SU-DHL-6 (cell line): ENCODE data around the gene GNG7.

Experiments
- H2AFZ ChIP-seq: fragments of 200-600 bp; sonication (generic); 2 replicates; pipeline ENCODE4 v1.6.1; 2014; ENCODE audit warnings: low read depth, mild to moderate bottlenecking, moderate library complexity, mixed read lengths, antibody characterized with exemption, low read length; ENCODE audit not compliant: severe bottlenecking
- H3F3A ChIP-seq: fragments of 200-600 bp; shearing (Covaris generic); 2 replicates; pipeline ENCODE4 v1.6.0; 2016; ENCODE audit warnings: antibody characterized with exemption, mild to moderate bottlenecking; ENCODE audit not compliant: insufficient read depth
- H3K27ac ChIP-seq: fragments of 200-600 bp; sonication (generic); 2 replicates; pipeline ENCODE4 v1.5.1; 2016; ENCODE audit warnings: low read depth, mild to moderate bottlenecking, low read length, moderate library complexity, mixed read lengths
- H3K27me3 ChIP-seq: fragments of 200-600 bp; sonication (generic), shearing (Covaris generic); 2 replicates; pipeline ENCODE4 v1.6.0; 2014; ENCODE audit warnings: mild to moderate bottlenecking, low read length
- H3K36me3 ChIP-seq: fragments of 200-600 bp; sonication (generic); 2 replicates; pipeline ENCODE4 v1.6.1; 2014; ENCODE audit warnings: mild to moderate bottlenecking, low read length, mixed read lengths
- H3K4me2 ChIP-seq: fragments of 300-600, 200-600 bp; shearing (Covaris generic), sonication (generic); 2 replicates; pipeline ENCODE4 v1.6.0; 2014; ENCODE audit warnings: low read length, low read depth, mild to moderate bottlenecking; ENCODE audit not compliant: poor library complexity, severe bottlenecking
- H3K4me3 ChIP-seq: fragments of 200-600 bp; sonication (generic); 2 replicates; pipeline ENCODE4 v1.5.1; 2014; ENCODE audit warnings: antibody characterized with exemption, low read length, mild to moderate bottlenecking, mixed read lengths; ENCODE audit not compliant: insufficient read depth, poor library complexity, severe bottlenecking
- H3K79me2 ChIP-seq: fragments of 200-600 bp; sonication (generic); 2 replicates; pipeline ENCODE4 v1.6.1; 2014; ENCODE audit warnings: mild to moderate bottlenecking, low read length, moderate library complexity; ENCODE audit not compliant: insufficient read depth
- H3K9ac ChIP-seq: fragments of 200-600 bp; sonication (generic); 2 replicates; pipeline ENCODE4 v1.7.0; 2014; ENCODE audit warnings: mild to moderate bottlenecking, low read length
- H3K9me2 ChIP-seq: fragments of 200-600 bp; sonication (generic); replicated peaks from 2 replicates; pipeline ENCODE4 v1.6.1; 2014; ENCODE audit warnings: low read length; ENCODE audit not compliant: insufficient read depth
- H3K9me3 ChIP-seq: fragments of 200-600 bp; sonication (generic); 2 replicates; pipeline ENCODE4 v1.6.1; 2014; ENCODE audit warnings: low read length, mixed read lengths; ENCODE audit not compliant: insufficient read depth
- H4K20me1 ChIP-seq: fragments of 200-600 bp; sonication (generic); 2 replicates; pipeline ENCODE4 v1.6.1; 2014; ENCODE audit warnings: low read depth, mild to moderate bottlenecking, antibody characterized with exemption, low read length, moderate library complexity, mixed read lengths
- CTCF ChIP-seq: fragments of 200-600 bp; sonication (generic); IDR thresholded peaks from one replicate; pipeline ENCODE4 v1.5.1; 2017; ENCODE audit warnings: antibody characterized with exemption, mild to moderate bottlenecking, low read length, moderate library complexity; ENCODE audit not compliant: insufficient read depth, poor library complexity, severe bottlenecking
- EZH2phosphoT487 ChIP-seq: fragments of 200-600 bp; sonication (generic), shearing (Covaris generic); conservative IDR thresholded peaks from 2 replicates; pipeline ENCODE4 v1.6.1; 2018; ENCODE audit warnings: mild to moderate bottlenecking, antibody characterized with exemption, low read length, moderate library complexity, mixed read lengths

GNG7 gene

GRCh38 chr19:2600914-2601870, 101.3 kb downstream of the GNG7 start:
- Histone ChIP-seq H3K4me3 (no peak overlapping the region), H3F3A (no peaks in the 10 kb centered on the region), H3K9ac (no peak overlapping the region), H4K20me1 (no peaks in the 10 kb centered on the region), H3K9me3 (no peaks in the 10 kb centered on the region), H3K4me2 (no peak overlapping the region), H3K27me3 (no peaks in the 10 kb centered on the region), H3K27ac (no peak overlapping the region), H3K36me3 (no peaks in the 10 kb centered on the region), H2AFZ (no peak overlapping the region), H3K79me2 (no peaks in the 10 kb centered on the region), H3K9me2 (no peaks in the 10 kb centered on the region)
- TF ChIP-seq CTCF (no peak), EZH2phosphoT487 (no peak)

- Histone ChIP-seq H3K9me3 (no peaks in the 10 kb centered on the region), H3K4me2 (no peak overlapping the region), H3F3A (no peaks in the 10 kb centered on the region), H3K4me3 (no peak overlapping the region), H3K36me3 (no peaks in the 10 kb centered on the region), H2AFZ (no peak overlapping the region), H3K27ac (no peak overlapping the region), H3K9me2 (no peaks in the 10 kb centered on the region), H3K27me3 (0 out of 2 replicates have a peak, but pooled peaks cover 3% of the 10 kb centered on the region), H3K9ac (no peak overlapping the region), H3K79me2 (no peaks in the 10 kb centered on the region), H4K20me1 (no peaks in the 10 kb centered on the region)
- TF ChIP-seq CTCF (no peak), EZH2phosphoT487 (no peak)
Observed at GRCh38 chr19:2594319-2594718, 108.2 kb downstream of the GNG7 start.

GRCh38 chr19:2592824-2593223, 109.7 kb downstream of the GNG7 start:
- Histone ChIP-seq H4K20me1 (no peaks in the 10 kb centered on the region), H3K4me2 (no peak overlapping the region)

More at GRCh38 chr19:2592824-2593223, 109.7 kb downstream of the GNG7 start:
- Histone ChIP-seq H3K9me2 (no peaks in the 10 kb centered on the region), H2AFZ (no peak overlapping the region), H3K79me2 (no peaks in the 10 kb centered on the region), H3K27ac (no peak overlapping the region), H3K27me3 (0 out of 2 replicates have a peak, but pooled peaks cover 3% of the 10 kb centered on the region), H3K9ac (no peak overlapping the region), H3F3A (no peaks in the 10 kb centered on the region), H3K36me3 (no peaks in the 10 kb centered on the region), H3K9me3 (no peaks in the 10 kb centered on the region), H3K4me3 (no peak overlapping the region)
- TF ChIP-seq EZH2phosphoT487 (no peak), CTCF (no peak)
